Measurements from ENCODE around the gene RPRD2. TPM values are rescaled to one million over a fixed set of nuclear protein-coding genes. Genes with fewer than 3 reads are reported as not detected.

Gene RPRD2
- total and polyA plus RNA-seq, 9 of the 15 experiments (the other 6 are each of a cell fraction or from before 2014, with no cell fraction given) = 1.5 to 21.6 (median 7.7) TPM

GRCh38 chr1:150486966-150487762 is 123.2 kb downstream of the RPRD2 start, which contains the start of gene TARS2 (continued):
- TF ChIP-seq, protein P1, sequence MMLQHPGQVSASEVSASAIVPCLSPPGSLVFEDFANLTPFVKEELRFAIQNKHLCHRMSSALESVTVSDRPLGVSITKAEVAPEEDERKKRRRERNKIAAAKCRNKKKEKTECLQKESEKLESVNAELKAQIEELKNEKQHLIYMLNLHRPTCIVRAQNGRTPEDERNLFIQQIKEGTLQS (IDR thresholded peaks at IDR 0.05) = peak; percentile 25; the same call in 1 of the 2 replicates
- TF ChIP-seq, protein P1 (CRISPR knock-in tag; conservative IDR thresholded peaks at IDR 0.05) = peak; percentile 25; the same call in 1 of the 2 replicates
- TF ChIP-seq CEBPG (CRISPR knock-in tag; IDR thresholded peaks at IDR 0.05) = no peak
- no peak for TF ChIP-seq CEBPG (tag; conservative IDR thresholded peaks at IDR 0.05 in 1 of 2, IDR thresholded peaks at IDR 0.05 in 1 of 2)
- TF ChIP-seq FOXK1 (CRISPR knock-in tag; IDR thresholded peaks at IDR 0.05; ENCODE audit: borderline replicate concordance) = no peak
- TF ChIP-seq RAD21 (CRISPR knock-in tag; conservative IDR thresholded peaks at IDR 0.05 in 1 of 2, IDR thresholded peaks at IDR 0.05 in 1 of 2) = peak in 1 of 2 experiments; percentile 32; a peak in 1 of 4 replicates
- no peak for TF ChIP-seq SAFB2 (IDR thresholded peaks at IDR 0.05; ENCODE audit: borderline replicate concordance, low read depth, low read length, severe bottlenecking)
- TF ChIP-seq ZNF586 (CRISPR knock-in tag; conservative IDR thresholded peaks at IDR 0.05) = no peak
- TF ChIP-seq GTF2F1 (IDR thresholded peaks at IDR 0.05; ENCODE audit: low read depth, low read length) = no peak
- no peak for TF ChIP-seq ZNF696 (CRISPR knock-in tag; conservative IDR thresholded peaks at IDR 0.05)
- TF ChIP-seq, protein P2, sequence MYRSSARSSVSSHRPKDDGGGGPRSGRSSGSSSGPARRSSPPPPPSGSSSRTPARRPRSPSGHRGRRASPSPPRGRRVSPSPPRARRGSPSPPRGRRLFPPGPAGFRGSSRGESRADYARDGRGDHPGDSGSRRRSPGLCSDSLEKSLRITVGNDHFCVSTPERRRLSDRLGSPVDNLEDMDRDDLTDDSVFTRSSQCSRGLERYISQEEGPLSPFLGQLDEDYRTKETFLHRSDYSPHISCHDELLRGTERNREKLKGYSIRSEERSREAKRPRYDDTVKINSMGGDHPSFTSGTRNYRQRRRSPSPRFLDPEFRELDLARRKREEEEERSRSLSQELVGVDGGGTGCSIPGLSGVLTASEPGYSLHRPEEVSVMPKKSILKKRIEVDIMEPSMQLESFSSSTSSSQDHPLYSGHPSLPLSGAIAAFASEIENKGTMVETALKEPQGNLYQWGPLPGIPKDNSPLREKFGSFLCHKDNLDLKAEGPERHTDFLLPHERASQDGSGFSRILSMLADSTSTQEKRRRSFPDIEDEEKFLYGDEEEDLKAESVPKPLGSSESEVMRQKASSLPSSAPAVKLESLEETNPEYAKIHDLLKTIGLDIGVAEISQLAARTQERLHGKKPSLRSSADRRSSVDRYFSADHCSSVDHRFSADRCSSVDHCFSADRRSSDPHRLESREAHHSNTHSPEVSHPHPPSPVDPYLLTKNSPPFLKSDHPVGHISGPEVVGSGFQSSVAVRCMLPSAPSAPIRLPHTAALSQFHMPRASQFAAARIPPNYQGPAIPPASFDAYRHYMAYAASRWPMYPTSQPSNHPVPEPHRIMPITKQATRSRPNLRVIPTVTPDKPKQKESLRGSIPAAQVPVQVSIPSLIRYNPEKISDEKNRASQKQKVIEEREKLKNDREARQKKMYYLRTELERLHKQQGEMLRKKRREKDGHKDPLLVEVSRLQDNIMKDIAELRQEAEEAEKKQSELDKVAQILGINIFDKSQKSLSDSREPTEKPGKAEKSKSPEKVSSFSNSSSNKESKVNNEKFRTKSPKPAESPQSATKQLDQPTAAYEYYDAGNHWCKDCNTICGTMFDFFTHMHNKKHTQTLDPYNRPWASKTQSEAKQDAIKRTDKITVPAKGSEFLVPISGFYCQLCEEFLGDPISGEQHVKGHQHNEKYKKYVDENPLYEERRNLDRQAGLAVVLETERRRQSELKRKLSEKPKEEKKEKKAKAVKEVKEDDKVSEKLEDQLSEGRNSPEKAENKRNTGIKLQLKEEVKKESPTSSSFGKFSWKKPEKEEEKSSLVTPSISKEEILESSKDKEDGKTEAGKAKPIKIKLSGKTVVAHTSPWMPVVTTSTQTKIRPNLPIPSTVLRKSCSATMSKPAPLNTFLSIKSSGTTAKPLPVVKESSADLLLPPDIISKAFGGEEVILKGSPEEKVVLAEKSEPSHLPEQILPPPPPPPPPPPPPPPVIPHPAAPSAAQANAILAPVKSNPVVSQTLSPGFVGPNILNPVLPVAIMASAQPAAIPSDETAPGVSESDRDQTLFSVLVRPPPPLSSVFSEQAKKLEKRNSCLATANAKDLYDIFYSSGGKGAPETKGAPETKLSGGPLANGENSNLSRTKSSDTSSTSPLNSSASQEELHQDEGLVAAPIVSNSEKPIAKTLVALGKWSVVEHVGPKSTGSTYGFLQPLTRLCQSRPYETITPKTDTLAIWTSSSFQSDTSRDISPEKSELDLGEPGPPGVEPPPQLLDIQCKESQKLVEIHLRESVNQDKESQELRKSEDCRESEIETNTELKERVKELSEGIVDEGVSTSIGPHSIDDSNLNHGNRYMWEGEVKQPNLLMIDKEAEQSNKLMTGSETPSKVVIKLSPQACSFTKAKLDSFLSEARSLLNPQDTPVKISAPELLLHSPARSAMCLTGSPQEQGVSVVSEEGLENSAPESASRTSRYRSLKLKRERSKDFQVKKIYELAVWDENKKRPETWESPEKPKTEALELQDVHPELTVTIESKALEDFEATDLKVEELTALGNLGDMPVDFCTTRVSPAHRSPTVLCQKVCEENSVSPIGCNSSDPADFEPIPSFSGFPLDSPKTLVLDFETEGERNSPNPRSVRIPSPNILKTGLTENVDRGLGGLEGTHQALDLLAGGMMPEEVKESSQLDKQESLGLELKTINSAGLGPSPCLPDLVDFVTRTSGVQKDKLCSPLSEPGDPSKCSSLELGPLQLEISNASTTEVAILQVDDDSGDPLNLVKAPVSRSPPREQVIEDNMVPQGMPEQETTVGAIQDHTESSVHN (IDR thresholded peaks at IDR 0.05; ENCODE audit: borderline replicate concordance in 1 of 2, low read depth in 1 of 2) = no peak; a peak in 1 of 4 replicates
- no peak for TF ChIP-seq KAT2B (IDR thresholded peaks at IDR 0.05; ENCODE audit: low read depth, low read length)
- no peak for TF ChIP-seq ZNF354B (CRISPR knock-in tag; IDR thresholded peaks at IDR 0.05)
